ENCODE results near the gene TMEM245. TPM values are rescaled to one million over a fixed set of nuclear protein-coding genes. Genes with fewer than 3 reads are reported as not detected.

Gene TMEM245
- total and polyA plus RNA-seq, 2 donors (not counting 3 experiments of a cell fraction or from before 2014, with no cell fraction given), result 44.2 to 48.0 TPM

DNA sequence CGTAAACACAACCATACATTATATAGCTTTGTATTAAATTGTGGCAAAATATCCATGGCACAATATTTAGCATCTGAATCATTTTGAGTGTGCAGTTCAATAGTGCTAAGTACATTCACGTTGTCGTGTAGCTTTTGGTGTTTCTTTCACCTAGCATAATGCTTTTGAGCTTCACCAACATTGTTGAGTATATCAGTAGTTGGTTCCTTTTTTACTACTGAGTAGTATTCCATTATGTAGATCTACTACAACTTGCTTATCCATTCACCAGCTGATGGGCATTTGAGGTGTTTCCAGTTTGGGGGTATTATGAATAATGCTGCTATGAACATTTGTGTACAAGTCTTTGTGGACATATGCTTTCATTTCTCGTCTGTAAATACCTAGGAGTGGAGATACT, 79.2 kb downstream of the TMEM245 start:
- no peak for DNase-seq (ENCODE audit: low read depth, low spot score)
- intact Hi-C loops (cut with micrococcal nuclease) (no loop called here), dilution Hi-C loops (cut with MboI; ENCODE audit: extremely low pct_ligation_motif_present, low sequenced_read_pairs) (no loop called here)
- no peak overlapping the region for H3K4me3 ChIP-seq (replicated peaks in 1 of 3; ENCODE audit: insufficient read depth in 1 of 3, low read depth in 1 of 3, low read length in 3 of 3)
- H3K36me3 ChIP-seq (ENCODE audit: control insufficient read depth in 2 of 2, extremely low read depth in 1 of 2, insufficient read depth in 2 of 2, low read length in 2 of 2), result peaks cover 3 to 4% of the 10 kb centered on the region in 2 experiments
- no peak overlapping the region for H3K27ac ChIP-seq (ENCODE audit: insufficient read depth, low read depth, low read length)
- no TSS peak for BruUV-seq (replicated peaks)
- H3K27me3 ChIP-seq (ENCODE audit: control insufficient read depth in 2 of 2, insufficient read depth in 2 of 2, low read length in 2 of 2), result no peaks in the 10 kb centered on the region
- H3K4me2 ChIP-seq (ENCODE audit: insufficient read depth, low read length), result no peak overlapping the region
- H3K4me1 ChIP-seq (ENCODE audit: control insufficient read depth, extremely low read depth, insufficient read depth, low read length), result peaks cover 35% of the 10 kb centered on the region
- no peak overlapping the region for H2AFZ ChIP-seq (ENCODE audit: low read depth, low read length)
- H3K9ac ChIP-seq (replicated peaks; ENCODE audit: extremely low read depth, insufficient read depth, low read length), result no peak overlapping the region
- peaks cover 4% of the 10 kb centered on the region for H3K79me2 ChIP-seq (ENCODE audit: control insufficient read depth, insufficient read depth, low read length)
- no peaks in the 10 kb centered on the region for H4K20me1 ChIP-seq (replicated peaks; ENCODE audit: control insufficient read depth, extremely low read depth, insufficient read depth, low read length)
- POLR2A ChIA-PET, result no interaction called here
- no peaks in the 10 kb centered on the region for H3K9me1 ChIP-seq (replicated peaks; ENCODE audit: control insufficient read depth, extremely low read depth, insufficient read depth, low read length)
- CTCF ChIA-PET, result interaction anchor here (1.1 to 1.5 kb wide), 2 partner anchors 23 to 43 kb away, joined by 3 read pairs; no protein-coding TSS in a partner anchor
- no peak for TF ChIP-seq MYC (IDR thresholded peaks at IDR 0.05; ENCODE audit: low read depth, low read length)
- no peak for TF ChIP-seq GATA2 (IDR thresholded peaks at IDR 0.05; ENCODE audit: insufficient read depth, insufficient read length, low read depth, low read length)
- no peak for TF ChIP-seq MAX (IDR thresholded peaks at IDR 0.05; ENCODE audit: insufficient read depth, insufficient read length)
- TF ChIP-seq POLR2A (IDR thresholded peaks at IDR 0.05; ENCODE audit: low read depth, low read length), result no peak
- no peak for TF ChIP-seq EZH2 (IDR thresholded peaks at IDR 0.05; ENCODE audit: borderline replicate concordance, low read depth, low read length, severe bottlenecking)
- no peak for TF ChIP-seq JUN (IDR thresholded peaks at IDR 0.05; ENCODE audit: borderline replicate concordance, insufficient read depth, insufficient read length, low read depth)
- TF ChIP-seq POLR2AphosphoS5 (IDR thresholded peaks at IDR 0.05; ENCODE audit: insufficient read depth, low read depth, low read length), result no peak
- TF ChIP-seq CTCF (IDR thresholded peaks at IDR 0.05; ENCODE audit: extremely low read depth in 1 of 2, insufficient read depth in 1 of 2, low read depth in 1 of 2, low read length in 2 of 2), result no peak
- no peak for TF ChIP-seq FOS (IDR thresholded peaks at IDR 0.05; ENCODE audit: borderline replicate concordance, insufficient read depth, low read length)
- H3K9me3 ChIP-seq (replicated peaks; ENCODE audit: control insufficient read depth, insufficient read depth, low read length), result no peaks in the 10 kb centered on the region
- no peak for FAIRE-seq
